NCI-H2171 treated with DMSO at 0.1 percent for 48 hours (cell line): Measurements from ENCODE around the gene SPTBN1.

Source experiments
- DNase-seq: peaks from one replicate; lab custom pipeline; 2025; lab: John Stamatoyannopoulos, UW

SPTBN1 gene

GRCh38 chr2:54434229-54434628, 21.9 kb upstream of the SPTBN1 start:
- no peak for DNase-seq

GRCh38 chr2:54434711-54435110, 21.4 kb upstream of the SPTBN1 start:
- DNase-seq, result no peak

DNA sequence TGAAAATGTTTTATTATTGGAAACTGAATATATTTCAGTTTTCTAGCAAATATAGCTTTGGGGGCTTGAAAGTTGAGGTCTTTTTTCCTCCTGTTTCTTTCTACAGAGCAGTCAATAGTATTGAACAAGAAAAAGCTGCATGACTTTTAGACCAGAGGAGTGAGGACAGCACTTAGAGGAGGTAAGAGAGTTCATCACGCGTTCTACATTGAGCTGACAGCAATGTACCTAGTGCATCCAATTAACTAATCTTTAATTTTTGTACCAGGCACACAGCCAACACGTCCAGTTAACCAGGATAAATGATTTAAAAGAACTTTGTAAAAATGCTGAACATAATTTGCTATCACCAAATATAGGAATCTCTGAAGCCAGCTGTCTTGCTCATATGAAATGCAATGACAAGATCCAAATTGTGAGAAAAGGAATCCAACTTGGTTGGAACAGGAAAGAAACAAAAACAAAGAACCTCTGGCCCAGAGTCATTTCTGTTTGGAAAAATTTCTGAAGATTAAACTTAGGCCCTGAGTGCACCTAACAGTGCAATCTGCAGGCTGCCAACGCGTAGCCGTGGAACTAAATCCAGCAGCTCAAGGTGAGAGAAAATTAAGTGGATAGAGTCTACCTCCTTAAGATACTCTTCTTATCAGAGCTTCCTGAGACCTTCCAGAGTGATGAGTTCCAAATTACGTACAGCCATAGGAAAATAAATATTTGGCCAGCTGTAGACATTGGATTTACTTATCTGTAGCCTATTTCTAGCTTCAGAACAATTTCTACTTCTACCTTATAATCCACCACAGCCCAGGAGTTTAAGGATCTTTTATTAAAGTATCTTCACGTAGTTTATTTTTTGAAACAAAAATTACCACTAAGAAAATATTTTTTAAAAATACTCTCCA, 20.6 kb upstream of the SPTBN1 start:
- DNase-seq, result no peak

- no peak for DNase-seq
These were observed 18.5 kb upstream of the SPTBN1 start for GRCh38 chr2:54437588-54437987.

DNA sequence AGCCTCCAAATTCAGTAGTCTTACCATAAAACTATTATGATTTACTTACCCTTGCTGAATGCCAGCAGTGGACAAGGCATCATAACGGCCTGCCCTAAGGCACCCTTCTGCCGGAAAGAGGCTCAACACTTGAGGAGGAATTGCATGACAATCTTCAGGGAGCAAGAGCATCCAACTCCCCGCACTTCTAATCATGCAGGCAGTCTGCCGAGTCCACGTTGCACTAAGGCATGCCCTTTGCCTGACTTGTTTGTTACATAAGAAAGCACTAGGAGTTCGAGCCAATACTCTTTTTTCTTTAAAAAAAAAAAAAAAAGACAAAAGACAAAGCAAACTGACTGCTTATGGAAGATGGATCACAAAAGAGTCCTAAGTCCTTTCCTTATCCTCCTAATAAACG, 17.9 kb upstream of the SPTBN1 start:
- DNase-seq, result no peak

GRCh38 chr2:54439582-54439981, 16.5 kb upstream of the SPTBN1 start:
- no peak for DNase-seq

GRCh38 chr2:54440050-54440449, 16.1 kb upstream of the SPTBN1 start:
- no peak for DNase-seq

DNA sequence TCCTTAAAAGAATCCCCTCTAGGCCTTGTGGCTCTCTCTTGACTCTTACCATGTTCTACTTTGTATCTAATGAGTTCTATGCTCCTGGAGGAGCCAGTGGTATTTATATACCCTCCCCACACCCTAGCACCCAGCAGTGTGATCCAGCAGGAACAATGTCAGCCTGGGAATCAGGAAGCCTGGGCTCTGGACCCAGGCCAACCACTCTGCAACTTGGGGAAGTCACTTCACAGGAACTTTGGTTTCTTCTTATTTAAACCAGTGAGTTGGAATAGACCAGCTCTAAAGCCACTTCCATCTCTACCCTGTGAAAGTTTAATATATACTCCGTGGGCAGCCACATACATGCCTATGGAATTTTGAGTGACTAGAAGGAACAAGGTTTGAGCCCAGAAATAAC, 11.6 kb upstream of the SPTBN1 start:
- DNase-seq, result no peak

- DNase-seq, result no peak
These were observed 10.0 kb upstream of the SPTBN1 start for GRCh38 chr2:54446122-54446521.

DNA sequence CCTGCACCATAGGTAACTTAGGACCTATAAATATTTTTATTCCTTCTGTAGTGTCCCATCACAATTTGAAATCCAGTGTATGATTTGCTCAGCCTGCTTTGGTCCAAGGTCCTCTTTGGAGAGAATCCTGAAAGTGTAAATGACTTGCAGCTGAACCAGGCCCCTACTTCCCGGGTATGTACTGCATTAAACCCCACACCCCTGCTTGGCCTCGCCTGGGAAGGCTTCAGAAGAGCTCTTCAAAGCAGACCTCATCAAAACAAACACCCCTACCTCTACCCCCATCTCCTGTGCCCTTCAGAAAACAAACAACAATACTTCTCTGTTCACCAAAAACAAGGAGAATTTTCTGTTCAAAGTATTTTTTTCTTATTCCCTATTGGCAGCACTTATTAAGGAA, 9.5 kb upstream of the SPTBN1 start:
- DNase-seq, result no peak

DNA sequence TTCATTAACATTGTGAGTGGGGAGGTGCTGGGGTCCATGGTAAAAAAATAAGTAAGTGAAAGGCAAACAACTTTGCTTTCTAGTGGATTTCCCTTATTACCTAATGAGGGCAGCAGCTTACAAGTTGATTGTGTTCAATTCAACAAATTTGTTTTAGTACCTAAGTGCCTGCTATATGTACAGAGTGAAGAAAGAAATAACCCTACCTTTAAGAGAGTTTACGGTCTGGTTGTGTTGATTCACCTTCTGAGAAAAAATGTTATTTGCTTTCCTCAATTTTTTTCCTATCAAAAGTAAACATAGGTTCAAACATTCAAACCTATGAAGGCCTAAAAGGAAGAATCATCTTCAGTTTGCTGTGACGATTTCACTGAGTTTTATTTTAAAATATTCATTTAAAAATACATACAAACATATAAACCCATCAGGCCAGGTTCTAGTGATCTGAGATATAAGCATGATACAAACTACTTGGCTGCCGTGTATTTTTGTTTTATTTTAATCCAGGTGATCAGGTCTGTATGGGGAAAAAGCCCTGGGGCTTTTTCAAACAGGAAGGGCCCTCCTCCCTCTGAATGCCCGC, 1.5 kb upstream of the SPTBN1 start:
- DNase-seq, result no peak

- DNase-seq, result no peak
These were observed 980 bp upstream of the SPTBN1 start for GRCh38 chr2:54455131-54455562.

GRCh38 chr2:54456362-54456611, 160 bp downstream of the SPTBN1 start:
- peak; percentile 54 for DNase-seq

DNA sequence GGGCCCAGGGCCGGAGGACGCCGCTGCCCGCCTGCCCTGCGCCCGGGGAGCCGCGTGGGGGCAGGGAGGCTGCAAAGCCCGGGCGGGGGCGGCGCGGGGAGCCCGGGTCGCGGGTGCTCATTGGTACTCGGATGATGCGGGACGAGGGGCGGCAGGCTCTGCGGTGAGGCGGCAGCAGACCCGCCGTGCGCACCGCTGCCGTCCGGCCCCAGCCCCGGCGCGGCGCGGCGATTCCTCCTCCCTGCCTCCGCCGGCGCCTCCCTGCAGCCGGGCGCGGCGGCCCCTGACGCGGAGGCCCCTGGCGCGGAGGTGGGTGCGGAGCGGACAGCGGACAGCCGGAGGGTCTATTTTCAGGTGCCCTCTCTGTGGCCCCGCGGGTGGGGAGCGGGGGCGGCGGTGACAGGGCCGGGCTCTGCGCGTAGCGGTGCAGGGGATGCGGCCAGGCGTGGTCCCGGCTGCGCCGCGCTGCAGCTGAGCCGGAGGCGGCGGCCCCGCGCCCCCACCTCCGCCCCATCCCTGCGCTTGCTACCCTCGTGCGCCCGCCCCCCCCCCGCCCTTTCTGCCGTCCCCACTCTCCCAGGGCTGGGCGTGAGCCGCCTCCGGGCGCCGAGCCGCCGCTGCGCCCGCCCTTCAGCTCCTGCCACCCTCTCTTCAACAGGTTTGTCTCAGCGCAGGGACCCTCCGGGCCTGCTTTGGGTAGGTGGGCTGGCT, 640 bp downstream of the SPTBN1 start:
- peak; percentile 61 for DNase-seq

DNA sequence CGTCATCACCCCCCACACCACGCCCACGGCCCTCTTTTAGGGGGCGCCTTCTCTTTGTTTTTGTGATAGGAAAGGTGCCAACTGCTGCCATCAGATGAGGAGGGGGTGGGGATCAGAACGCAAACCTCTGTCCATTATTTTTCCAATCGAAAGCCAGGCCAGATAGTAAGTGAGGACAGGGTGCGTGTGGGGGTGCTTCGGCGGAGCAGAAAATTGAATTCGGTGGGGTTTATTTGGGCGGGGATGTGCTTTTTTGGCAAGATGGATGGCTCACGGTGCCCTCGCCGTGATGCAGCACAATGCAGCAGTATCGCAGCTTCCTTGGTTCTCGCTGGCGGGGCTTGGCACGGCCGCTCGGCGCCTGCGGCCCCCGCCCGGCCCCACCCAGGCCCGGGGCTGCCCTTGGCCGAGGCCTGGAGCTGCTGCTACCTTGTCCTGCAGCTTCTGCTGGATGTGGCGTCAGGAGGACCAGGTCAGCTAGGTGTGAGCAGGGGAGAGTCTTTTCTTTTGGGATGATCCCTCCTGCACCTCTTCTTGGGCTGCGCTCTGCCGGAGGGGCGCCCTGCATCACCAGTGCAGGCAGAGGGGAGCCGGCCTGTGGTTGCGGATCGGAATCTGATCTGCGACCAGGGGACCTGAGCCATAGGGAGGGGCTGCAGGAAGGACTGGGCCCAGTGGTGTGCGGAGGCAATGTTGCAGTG, 1.3 kb downstream of the SPTBN1 start:
- peak; percentile 76 for DNase-seq

- DNase-seq, result no peak
These were observed 2.9 kb downstream of the SPTBN1 start for GRCh38 chr2:54459037-54459441.

DNA sequence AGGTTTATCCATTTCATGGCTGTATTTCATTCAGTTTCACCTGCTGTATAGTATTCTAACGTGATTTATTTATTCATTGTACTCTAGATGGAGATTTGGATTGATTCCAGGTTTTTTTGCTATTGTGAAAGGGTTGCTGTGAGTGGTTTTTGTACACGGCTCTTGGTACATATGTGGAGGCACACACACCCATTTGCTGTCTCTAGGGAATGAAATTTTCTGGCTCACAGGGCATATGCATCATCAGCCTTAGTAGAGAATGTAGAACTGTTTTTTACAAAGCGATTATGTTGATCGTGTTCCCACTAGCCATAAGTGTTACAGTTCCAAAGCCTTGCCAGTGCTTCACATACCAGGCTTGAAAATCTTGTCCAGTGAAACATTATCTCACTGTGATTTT, 5.1 kb downstream of the SPTBN1 start:
- peak; percentile 80 for DNase-seq

- DNase-seq, result no peak
These were observed 8.2 kb downstream of the SPTBN1 start for GRCh38 chr2:54464341-54464740.

GRCh38 chr2:54465143-54465542, 9.0 kb downstream of the SPTBN1 start:
- no peak for DNase-seq

- DNase-seq, result no peak
These were observed 10.7 kb downstream of the SPTBN1 start for GRCh38 chr2:54466870-54467269.

- DNase-seq, result peak; percentile 57
These were observed 12.5 kb downstream of the SPTBN1 start for GRCh38 chr2:54468673-54469072.

DNA sequence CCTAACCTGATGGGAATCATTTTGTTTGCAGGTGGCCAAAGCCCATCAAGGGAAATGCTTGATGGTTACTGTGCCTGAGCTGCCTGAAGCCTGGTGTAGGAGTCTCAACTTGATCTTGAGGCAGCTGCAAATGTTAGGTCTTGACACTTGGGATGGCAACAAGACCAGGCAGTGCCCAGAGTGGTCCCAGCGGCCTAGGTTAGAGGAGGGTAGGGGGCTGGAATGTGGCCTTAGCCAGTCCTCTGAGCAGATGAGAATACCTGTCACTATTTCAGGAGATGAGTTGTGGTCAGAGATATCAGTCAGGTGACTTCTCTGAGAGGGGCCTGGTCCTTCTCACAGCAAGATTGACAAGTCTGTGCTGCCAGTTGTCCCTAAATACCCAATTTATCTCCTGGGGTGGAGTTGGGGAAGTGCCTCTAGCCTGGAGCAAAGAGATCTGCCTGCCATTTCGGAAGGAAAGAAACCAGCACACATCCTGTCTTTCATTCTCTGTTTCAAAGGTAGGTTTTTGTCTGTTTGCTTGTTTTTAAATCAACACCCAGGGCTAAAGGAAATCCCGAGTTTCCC, 13.4 kb downstream of the SPTBN1 start:
- DNase-seq, result no peak
